ENCODE results near the gene PTPRG.

GRCh38 chr3:61996366-61996765, 435.0 kb downstream of the PTPRG start:
- TF ChIP-seq CTCF (conservative IDR thresholded peaks at IDR 0.05 in 1 of 2, IDR thresholded peaks at IDR 0.05 in 1 of 2; ENCODE audit: low read depth in 1 of 2, low read length in 2 of 2) = no peak
- no peak for TF ChIP-seq EZH2 (IDR thresholded peaks at IDR 0.05; ENCODE audit: low read length, missing control alignments)
